Measurements from ENCODE around the gene TINAG. TPM values are rescaled to one million over a fixed set of nuclear protein-coding genes. Genes with fewer than 3 reads are reported as not detected.
"Not testable (repeated sequence)": the region's sequence is repeated elsewhere in the genome, so short reads cannot be mapped to it uniquely, and the experiment has no call there.

TINAG gene
- total RNA-seq, 4 donors from 2014 or later = not detected

DNA sequence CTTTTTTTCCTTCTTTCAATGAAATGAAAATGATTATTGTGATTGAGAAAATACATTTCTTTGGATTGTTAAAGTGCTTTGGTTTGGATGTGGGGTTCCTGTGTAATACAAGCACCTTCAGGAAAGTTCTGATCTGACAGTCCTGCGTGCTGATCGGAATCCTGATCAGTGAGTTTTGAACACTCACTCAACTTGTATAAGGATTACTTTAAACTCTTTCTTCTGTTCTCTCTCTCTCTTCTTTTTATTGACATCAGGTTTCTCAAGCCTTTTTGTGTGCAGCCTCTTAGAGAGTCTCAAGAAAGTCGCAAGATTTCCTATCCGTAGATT, 710 bp downstream of the TINAG start:
- intact Hi-C loops (cut with DNase I; ENCODE audit: low total_unique reads) = no loop called here
- no peak overlapping the region for H3K4me3 ChIP-seq (ENCODE audit: low read depth, poor library complexity, severe bottlenecking)
- no peak for TF ChIP-seq POLR2A (IDR thresholded peaks at IDR 0.05)
- TF ChIP-seq, protein P1, sequence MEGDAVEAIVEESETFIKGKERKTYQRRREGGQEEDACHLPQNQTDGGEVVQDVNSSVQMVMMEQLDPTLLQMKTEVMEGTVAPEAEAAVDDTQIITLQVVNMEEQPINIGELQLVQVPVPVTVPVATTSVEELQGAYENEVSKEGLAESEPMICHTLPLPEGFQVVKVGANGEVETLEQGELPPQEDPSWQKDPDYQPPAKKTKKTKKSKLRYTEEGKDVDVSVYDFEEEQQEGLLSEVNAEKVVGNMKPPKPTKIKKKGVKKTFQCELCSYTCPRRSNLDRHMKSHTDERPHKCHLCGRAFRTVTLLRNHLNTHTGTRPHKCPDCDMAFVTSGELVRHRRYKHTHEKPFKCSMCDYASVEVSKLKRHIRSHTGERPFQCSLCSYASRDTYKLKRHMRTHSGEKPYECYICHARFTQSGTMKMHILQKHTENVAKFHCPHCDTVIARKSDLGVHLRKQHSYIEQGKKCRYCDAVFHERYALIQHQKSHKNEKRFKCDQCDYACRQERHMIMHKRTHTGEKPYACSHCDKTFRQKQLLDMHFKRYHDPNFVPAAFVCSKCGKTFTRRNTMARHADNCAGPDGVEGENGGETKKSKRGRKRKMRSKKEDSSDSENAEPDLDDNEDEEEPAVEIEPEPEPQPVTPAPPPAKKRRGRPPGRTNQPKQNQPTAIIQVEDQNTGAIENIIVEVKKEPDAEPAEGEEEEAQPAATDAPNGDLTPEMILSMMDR (IDR thresholded peaks at IDR 0.05) = no peak
- no peak for DNase-seq (ENCODE audit: low spot score in 2 of 2)
- WGBS, 2 donors = 79 to 88% methylated on average over 4 of the region's 4 CpGs

DNA sequence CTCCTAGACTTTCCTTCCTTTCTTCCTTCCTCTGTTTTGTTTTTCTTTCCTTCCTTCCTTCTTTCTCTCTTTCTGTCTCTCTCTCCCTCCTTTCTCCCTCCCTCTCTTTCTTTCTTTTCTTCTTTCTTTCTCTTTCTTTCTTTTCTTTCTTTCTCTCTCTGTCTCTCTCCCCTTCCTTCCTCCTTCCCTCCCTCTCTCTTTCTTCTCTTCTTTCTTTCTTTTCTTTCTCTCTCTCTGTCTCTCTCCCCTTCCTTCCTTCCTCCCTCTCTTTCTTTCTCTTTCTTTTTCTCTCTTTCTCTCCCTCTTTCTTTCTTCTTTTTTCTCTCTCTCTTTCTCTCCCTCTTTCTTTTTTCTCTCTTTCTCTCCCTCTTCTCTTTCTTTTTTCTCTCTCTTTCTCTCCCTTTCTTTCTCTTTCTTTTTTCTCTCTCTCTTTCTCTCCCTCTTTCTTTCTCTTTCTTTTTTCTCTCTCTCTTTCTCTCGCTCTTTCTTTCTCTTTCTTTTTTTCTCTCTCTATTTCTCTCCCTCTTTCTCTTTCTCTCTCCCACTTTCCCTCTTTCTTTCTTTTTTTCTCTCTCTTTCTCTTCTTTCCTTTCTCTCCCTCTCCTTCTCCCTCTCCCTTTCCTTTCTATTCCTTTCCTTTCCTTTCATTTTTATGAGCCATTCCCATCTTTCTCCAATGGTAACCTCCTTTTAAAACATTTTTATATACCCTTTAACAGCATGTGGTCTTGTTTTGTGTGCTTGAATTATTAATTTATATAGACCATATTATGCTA, 2.3 kb downstream of the TINAG start:
- whole genome bisulfite sequencing, 2 donors = 83 to 93% methylated on average over 1 of the region's 1 CpG
- no peak overlapping the region for H3K4me3 ChIP-seq (ENCODE audit: low read depth, poor library complexity, severe bottlenecking)
- no peak for TF ChIP-seq POLR2A (IDR thresholded peaks at IDR 0.05)
- TF ChIP-seq, protein P1 (IDR thresholded peaks at IDR 0.05) = no peak
- DNase-seq (ENCODE audit: low spot score in 2 of 2) = no peak
- intact Hi-C loops (cut with DNase I; ENCODE audit: low total_unique reads) = no loop called here

DNA sequence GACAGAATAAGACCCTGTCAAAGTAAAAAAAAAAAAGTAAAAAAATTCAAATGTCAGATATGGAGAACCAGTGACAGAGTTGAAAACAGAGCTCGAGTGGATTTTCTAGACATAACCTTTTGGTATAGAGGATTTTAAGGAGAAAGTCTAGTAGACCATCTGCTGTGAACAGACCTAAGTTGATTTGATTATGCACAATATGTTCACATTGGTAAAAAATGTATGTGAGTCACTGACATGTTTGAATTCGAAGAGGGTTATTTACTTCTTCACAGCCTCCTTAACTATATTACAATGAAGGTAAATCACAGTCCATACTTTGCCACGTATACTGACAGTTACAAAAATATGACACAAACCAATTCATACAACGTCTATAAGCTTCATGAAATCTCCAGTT, 7.4 kb downstream of the TINAG start:
- TF ChIP-seq, protein P1 (IDR thresholded peaks at IDR 0.05) = no peak
- TF ChIP-seq POLR2A (IDR thresholded peaks at IDR 0.05) = no peak
- no peak overlapping the region for H3K4me3 ChIP-seq (ENCODE audit: low read depth, poor library complexity, severe bottlenecking)
- DNase-seq (ENCODE audit: low spot score in 2 of 2) = no peak
- intact Hi-C loops (cut with DNase I; ENCODE audit: low total_unique reads) = no loop called here
- 58 to 61% methylated on average over 4 of the region's 4 CpGs for WGBS, 2 donors

DNA sequence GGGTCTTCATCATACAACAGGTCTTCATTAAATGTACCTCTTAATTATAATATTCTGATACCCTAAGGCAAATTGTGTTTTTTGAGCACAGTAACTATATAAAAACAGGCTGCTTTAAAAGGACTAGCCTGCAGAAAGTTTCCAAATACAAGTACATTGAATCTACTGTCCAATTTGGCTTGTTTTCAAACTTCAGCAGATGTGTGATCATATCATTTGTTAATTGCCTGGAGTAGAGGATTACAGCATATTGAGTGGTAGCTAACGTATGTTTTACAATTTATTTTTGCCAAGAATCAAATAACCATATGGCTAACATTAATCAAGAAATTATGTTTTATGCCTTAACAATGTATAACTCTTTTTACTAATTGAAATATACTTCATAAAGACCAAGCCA, 12.6 kb downstream of the TINAG start:
- no peak for DNase-seq (ENCODE audit: low spot score in 2 of 2)
- 27 to 39% methylated on average over 1 of the region's 1 CpG for WGBS, 2 donors
- intact Hi-C loops (cut with DNase I; ENCODE audit: low total_unique reads) = no loop called here
- no peak overlapping the region for H3K4me3 ChIP-seq (ENCODE audit: low read depth, poor library complexity, severe bottlenecking)
- no peak for TF ChIP-seq POLR2A (IDR thresholded peaks at IDR 0.05)
- TF ChIP-seq, protein P1 (IDR thresholded peaks at IDR 0.05) = no peak

DNA sequence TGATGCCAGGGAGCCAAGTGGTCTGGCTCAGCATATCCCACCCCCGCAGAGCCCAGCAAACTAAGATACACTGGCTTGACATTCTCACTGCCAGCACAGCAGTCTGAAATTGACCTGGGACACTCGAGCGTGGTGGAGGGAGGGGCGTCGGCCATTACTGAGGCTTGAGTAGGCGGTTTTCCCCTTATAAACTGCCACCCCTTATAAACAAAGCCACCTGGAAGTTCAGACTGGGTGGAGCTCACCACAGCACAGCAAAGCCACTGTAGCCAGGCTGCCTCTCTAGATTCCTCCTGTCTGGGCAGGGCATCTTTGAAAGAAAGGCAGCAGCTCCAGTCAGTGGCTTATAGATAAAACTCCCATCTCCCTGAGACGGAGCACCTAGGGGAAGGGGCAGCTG, 19.4 kb downstream of the TINAG start:
- TF ChIP-seq, protein P1 (IDR thresholded peaks at IDR 0.05) = no peak
- no peak for TF ChIP-seq POLR2A (IDR thresholded peaks at IDR 0.05)
- DNase-seq (ENCODE audit: low spot score in 2 of 2) = no peak
- intact Hi-C loops (cut with DNase I; ENCODE audit: low total_unique reads) = no loop called here
- H3K4me3 ChIP-seq (ENCODE audit: low read depth, poor library complexity, severe bottlenecking) = no peak overlapping the region
- 76 to 79% methylated on average over 7 of the region's 7 CpGs for WGBS, 2 donors

DNA sequence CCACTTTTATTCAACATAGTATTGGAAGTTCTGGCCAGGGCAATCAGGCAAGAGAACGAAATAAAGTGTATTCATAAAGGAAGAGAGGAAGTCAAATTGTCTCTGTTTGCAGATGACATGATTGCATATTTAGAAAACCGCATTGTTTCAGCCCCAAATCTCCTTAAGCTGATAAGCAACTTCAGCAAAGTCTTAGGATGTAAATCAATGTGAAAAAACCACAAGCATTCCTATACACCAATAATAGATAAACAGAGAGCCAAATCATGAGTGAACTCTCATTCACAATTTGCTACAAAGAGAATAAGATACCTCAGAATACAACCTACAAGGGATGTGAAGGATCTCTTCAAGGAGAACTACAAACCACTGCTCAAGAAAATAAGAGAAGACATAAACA, 23.3 kb downstream of the TINAG start:
- DNase-seq (ENCODE audit: low spot score in 2 of 2); H3K4me3 ChIP-seq (ENCODE audit: low read depth, poor library complexity, severe bottlenecking); intact Hi-C loops (cut with DNase I; ENCODE audit: low total_unique reads): not testable (repeated sequence)
- WGBS, 2 donors = 73 to 76% methylated on average over 2 of the region's 2 CpGs

Data from lower leg skin (tissue), 4 donors.